ENCODE data around the gene SPIRE2.

GRCh38 chr16:89798832-89799370 is 29.4 kb upstream of the SPIRE2 start:
- TF ChIP-seq CTCF (IDR thresholded peaks at IDR 0.05) (no peak), EP300 (IDR thresholded peaks at IDR 0.05) (no peak)

Measured in gastroesophageal sphincter (tissue), 3 donors.